ENCODE data around the gene CENPVL2. TPM values are rescaled to one million over a fixed set of nuclear protein-coding genes. Genes with fewer than 3 reads are reported as not detected.
"Not testable (repeated sequence)": the region's sequence is repeated elsewhere in the genome, so short reads cannot be mapped to it uniquely, and the experiment has no call there.

Gene CENPVL2
- total RNA-seq (not detected), polyA plus RNA-seq (not detected), total RNA-seq (0 reads per million in 6 experiments)

DNA sequence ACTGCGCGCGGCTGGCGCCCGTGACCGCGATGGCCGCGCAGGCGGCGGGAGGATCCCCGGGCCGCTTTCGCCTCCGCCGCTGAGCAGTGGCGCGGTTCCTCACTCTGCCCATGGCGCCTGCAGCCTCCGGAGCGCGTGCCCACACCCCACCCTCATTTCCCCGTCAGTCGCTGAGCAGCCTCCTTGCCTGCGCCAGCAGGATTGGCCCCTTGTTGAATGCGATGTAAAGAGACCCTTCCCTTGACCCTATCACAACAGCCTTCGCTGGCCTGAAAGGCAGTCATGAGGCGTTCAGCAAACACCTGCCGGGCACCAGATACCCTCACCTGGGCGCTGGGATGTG is at the start of gene CENPVL2:
Gene CENPVL2 (minus strand): TSS at position 112 of the 343 bp plus-strand sequence. CDS start 0 bp downstream, at position 112.
- ATAC-seq, H3K36me3 Mint-ChIP-seq, H3K4me3 Mint-ChIP-seq, H3K27ac Mint-ChIP-seq, DNase-seq, POLR2A ChIA-PET, H3K27me3 Mint-ChIP-seq, H3K9me3 Mint-ChIP-seq, H3K4me1 Mint-ChIP-seq: not testable (repeated sequence)

DNA sequence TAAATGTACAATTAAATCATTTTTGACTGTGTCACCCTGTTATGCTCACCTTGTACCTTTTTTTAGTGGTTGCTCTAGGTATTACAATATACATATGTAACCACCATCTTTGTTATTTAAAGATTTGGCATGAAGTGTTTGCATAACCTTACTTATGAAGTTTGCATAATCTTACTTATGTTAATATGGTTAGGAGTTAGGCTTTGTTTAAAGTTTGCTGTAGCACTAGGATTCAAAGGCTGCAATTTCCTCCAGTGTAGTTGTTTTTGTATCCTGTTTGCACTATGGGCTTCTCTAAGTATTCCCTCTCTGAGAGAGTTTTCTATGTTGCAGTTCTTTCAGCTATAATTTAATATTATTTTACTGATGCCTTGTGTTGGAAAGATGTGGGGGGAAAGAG is 45.6 kb upstream of the CENPVL2 start:
- POLR2A ChIA-PET: no interaction called here
- no peak overlapping the region for H3K4me3 Mint-ChIP-seq
- DNase-seq (no peak), ATAC-seq (no peak)
- H3K27me3 Mint-ChIP-seq: peaks cover 1 to 8% (median 6%) of the 10 kb centered on the region in 5 donors
- H3K9me3 Mint-ChIP-seq: peaks cover 0 to 2% (median 0%) of the 10 kb centered on the region in 9 donors
- no peaks in the 10 kb centered on the region for H3K36me3 Mint-ChIP-seq
- H3K4me1 Mint-ChIP-seq: no peaks in the 10 kb centered on the region
- H3K27ac Mint-ChIP-seq: no peak overlapping the region

DNA sequence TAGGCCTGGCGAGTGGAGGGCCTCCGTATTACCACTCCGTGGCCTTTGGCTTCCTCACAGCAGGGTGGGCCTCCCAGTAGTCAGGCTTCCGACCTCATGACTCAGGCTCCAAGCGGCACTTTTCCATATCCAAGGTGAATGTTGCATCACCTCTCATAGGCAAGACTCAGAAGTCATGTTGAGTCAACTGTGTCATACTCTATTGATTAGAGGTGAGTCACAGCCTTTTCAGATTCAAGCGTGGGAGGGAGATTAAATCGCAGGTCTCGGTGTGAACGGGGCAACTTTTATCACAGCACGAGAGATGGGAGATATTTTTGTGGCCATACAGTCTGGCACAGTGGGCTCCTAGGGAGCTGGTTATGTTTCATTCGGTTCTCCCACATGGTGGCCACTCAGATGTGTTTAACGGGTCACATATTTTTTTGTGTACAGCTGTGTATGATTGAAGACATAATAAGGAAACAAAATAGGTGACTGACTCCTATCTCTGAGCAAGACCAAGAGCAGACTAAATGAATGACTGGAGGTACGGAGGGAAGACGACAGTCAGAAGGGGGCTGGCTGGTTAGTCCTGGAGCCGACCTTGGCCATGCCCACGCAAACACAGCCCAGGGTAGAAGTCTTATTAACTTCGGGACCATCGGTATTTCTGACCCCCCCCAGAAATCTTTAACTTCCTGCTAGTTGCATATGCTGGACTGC is 30.5 kb upstream of the CENPVL2 start:
- H3K9me3 Mint-ChIP-seq, ATAC-seq, H3K4me3 Mint-ChIP-seq, H3K27me3 Mint-ChIP-seq, H3K36me3 Mint-ChIP-seq, POLR2A ChIA-PET, DNase-seq, H3K4me1 Mint-ChIP-seq, H3K27ac Mint-ChIP-seq: not testable (repeated sequence)

GRCh38 chrX:51710277-51711164 is 27.9 kb upstream of the CENPVL2 start, which contains the start of gene CENPVL1:
CENPVL1 (plus strand) TSS chrX:51710512; CDS start chrX:51710512, 0 bp downstream.
- H3K27me3 Mint-ChIP-seq, POLR2A ChIA-PET, H3K4me1 Mint-ChIP-seq, H3K9me3 Mint-ChIP-seq, ATAC-seq, DNase-seq, H3K4me3 Mint-ChIP-seq, H3K36me3 Mint-ChIP-seq, H3K27ac Mint-ChIP-seq: not testable (repeated sequence)

GRCh38 chrX:51697397-51697796 is 14.8 kb upstream of the CENPVL2 start:
- DNase-seq (no peak), ATAC-seq (no peak)
- Mint-ChIP-seq H3K36me3 (no peaks in the 10 kb centered on the region), H3K27ac (no peak overlapping the region), H3K27me3 (peaks cover 6 to 19% (median 9%) of the 10 kb centered on the region in 5 donors), H3K9me3 (no peaks in the 10 kb centered on the region), H3K4me1 (no peaks in the 10 kb centered on the region), H3K4me3 (no peak overlapping the region)
- POLR2A ChIA-PET: no interaction called here

DNA sequence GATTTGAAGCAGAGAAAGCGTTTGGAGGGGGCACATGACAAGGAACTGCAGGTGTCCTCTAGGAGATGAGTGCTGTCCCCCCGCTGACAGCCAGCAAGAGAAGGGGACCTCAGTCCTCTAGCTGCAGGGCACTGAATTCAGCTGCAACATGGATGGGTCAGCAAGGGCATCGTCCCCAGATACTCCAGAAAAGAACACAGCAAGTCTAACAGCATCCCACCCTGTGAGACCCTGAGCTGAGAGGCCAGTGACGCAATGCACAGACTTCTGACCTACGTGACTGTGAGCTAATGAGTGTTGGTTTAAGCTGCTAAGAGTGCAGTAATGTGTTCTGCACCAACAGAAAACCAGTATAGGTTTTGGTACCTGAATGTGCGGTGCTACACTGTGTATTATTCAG is 11.6 kb upstream of the CENPVL2 start:
- peaks cover 5 to 19% (median 6%) of the 10 kb centered on the region in 5 donors for H3K27me3 Mint-ChIP-seq
- H3K27ac Mint-ChIP-seq: peak overlapping the region in 1 of 10 donors; percentile 44
- no peaks in the 10 kb centered on the region for H3K9me3 Mint-ChIP-seq
- POLR2A ChIA-PET: no interaction called here
- H3K4me3 Mint-ChIP-seq: no peak overlapping the region
- no peak for ATAC-seq
- H3K4me1 Mint-ChIP-seq: no peaks in the 10 kb centered on the region
- no peak for DNase-seq
- no peaks in the 10 kb centered on the region for H3K36me3 Mint-ChIP-seq

DNA sequence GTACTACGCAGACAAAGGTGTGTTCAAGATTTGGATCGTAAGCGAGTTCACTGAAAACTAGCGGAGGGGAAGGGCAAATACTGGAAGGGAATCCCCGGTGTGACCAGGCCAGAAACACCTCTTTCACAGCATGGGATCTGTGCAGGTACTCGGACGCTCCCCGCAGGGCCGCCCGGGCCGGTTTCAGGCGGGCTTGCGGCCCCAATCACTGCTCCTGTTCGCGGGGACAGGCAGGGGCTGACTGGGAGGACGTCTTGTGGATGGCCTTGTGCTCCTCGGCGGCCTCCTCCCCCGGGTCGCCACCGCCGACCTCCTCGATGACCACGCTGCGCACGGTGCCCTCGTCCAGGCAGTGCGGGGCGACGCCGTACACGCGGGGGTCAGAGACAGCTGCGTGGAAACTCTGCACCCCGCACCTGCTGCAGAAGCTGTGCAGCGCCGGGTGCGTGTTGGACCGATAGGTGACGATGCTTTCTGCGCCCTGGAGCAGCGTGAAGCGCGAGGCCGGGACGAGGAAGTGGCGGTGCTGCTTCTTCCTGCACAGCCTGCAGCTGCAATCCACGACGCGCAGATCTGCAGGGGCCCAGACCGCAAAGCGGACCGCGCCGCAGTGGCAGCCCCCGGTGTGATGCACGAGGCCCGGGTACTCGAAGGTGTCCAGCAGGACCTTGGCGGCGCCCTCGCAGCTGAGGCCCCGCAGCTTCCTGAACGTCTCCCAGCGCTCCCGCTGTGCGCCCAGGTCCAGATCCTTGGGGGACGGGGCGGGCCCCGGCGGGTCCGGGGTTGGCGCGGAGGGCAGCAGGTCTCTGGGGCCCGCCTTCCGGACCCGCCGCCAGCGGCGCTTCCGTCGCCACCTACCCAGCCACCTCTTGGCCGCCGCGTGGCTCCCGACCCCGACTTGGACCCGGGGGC is 567 bp downstream of the CENPVL2 start:
- H3K27me3 Mint-ChIP-seq, H3K9me3 Mint-ChIP-seq, ATAC-seq, DNase-seq, H3K4me1 Mint-ChIP-seq, POLR2A ChIA-PET, H3K4me3 Mint-ChIP-seq, H3K27ac Mint-ChIP-seq, H3K36me3 Mint-ChIP-seq: not testable (repeated sequence)

DNA sequence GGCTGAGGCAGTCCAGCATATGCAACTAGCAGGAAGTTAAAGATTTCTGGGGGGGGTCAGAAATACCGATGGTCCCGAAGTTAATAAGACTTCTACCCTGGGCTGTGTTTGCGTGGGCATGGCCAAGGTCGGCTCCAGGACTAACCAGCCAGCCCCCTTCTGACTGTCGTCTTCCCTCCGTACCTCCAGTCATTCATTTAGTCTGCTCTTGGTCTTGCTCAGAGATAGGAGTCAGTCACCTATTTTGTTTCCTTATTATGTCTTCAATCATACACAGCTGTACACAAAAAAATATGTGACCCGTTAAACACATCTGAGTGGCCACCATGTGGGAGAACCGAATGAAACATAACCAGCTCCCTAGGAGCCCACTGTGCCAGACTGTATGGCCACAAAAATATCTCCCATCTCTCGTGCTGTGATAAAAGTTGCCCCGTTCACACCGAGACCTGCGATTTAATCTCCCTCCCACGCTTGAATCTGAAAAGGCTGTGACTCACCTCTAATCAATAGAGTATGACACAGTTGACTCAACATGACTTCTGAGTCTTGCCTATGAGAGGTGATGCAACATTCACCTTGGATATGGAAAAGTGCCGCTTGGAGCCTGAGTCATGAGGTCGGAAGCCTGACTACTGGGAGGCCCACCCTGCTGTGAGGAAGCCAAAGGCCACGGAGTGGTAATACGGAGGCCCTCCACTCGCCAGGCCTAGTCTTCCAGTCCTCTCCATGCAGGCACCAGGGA is 2.8 kb downstream of the CENPVL2 start:
- H3K36me3 Mint-ChIP-seq, H3K4me3 Mint-ChIP-seq, H3K9me3 Mint-ChIP-seq, H3K27ac Mint-ChIP-seq, ATAC-seq, H3K4me1 Mint-ChIP-seq, DNase-seq, POLR2A ChIA-PET, H3K27me3 Mint-ChIP-seq: not testable (repeated sequence)

GRCh38 chrX:51665981-51666380 is 16.6 kb downstream of the CENPVL2 start:
- Mint-ChIP-seq H3K27ac (no peak overlapping the region), H3K9me3 (no peaks in the 10 kb centered on the region), H3K4me1 (peaks cover 0 to 2% (median under 1%) of the 10 kb centered on the region in 4 donors), H3K27me3 (peaks cover 0 to 3% (median 0%) of the 10 kb centered on the region in 5 donors), H3K4me3 (no peak overlapping the region), H3K36me3 (no peaks in the 10 kb centered on the region)
- DNase-seq (no peak), ATAC-seq (no peak)
- POLR2A ChIA-PET: no interaction called here

- no peak overlapping the region for H3K27ac Mint-ChIP-seq
- DNase-seq: no peak
- ATAC-seq: no peak
- H3K36me3 Mint-ChIP-seq: no peaks in the 10 kb centered on the region
- H3K27me3 Mint-ChIP-seq: peaks cover 4 to 36% (median 11%) of the 10 kb centered on the region in 5 donors
- POLR2A ChIA-PET: no interaction called here
- H3K4me3 Mint-ChIP-seq: no peak overlapping the region
- peaks cover 0 to 2% (median under 1%) of the 10 kb centered on the region in 4 donors for H3K4me1 Mint-ChIP-seq
- H3K9me3 Mint-ChIP-seq: no peaks in the 10 kb centered on the region
Observed at GRCh38 chrX:51643377-51643776, 39.3 kb downstream of the CENPVL2 start.

- Mint-ChIP-seq H3K27ac (no peak overlapping the region), H3K9me3 (no peaks in the 10 kb centered on the region), H3K4me3 (no peak overlapping the region), H3K4me1 (peaks cover 0 to 2% (median under 1%) of the 10 kb centered on the region in 4 donors), H3K27me3 (peaks cover 7 to 48% (median 12%) of the 10 kb centered on the region in 5 donors), H3K36me3 (no peaks in the 10 kb centered on the region)
- ATAC-seq: peak in 1 of 2 donors; percentile 47
- POLR2A ChIA-PET: no interaction called here
- peak in 4 of 10 donors; percentile 0 to 21 (median 11) for DNase-seq
Observed at GRCh38 chrX:51641421-51642021, 41.1 kb downstream of the CENPVL2 start.

DNA sequence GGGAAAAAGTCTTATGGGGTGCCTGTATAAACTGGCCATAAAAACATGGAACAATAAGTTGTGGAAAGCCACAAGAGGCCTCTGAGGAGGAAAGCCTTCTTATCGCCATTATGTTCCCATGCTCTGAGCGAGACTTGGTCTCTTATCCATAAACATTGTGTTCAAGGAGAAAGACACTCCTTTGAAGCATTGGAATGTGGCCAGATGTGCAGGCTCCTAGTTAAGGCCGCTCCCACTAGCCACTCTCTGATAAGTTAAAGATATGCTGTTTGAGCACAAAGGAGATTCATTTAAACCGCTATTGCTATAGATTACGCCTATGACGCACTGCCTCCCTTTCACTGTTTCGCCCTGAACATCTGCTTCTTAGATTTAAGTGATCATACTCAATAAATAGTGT is 46.1 kb downstream of the CENPVL2 start:
- POLR2A ChIA-PET, H3K27ac Mint-ChIP-seq, H3K4me3 Mint-ChIP-seq, H3K9me3 Mint-ChIP-seq, ATAC-seq, H3K4me1 Mint-ChIP-seq, DNase-seq, H3K36me3 Mint-ChIP-seq: not testable (repeated sequence)
- peaks cover 7 to 49% (median 11%) of the 10 kb centered on the region in 5 donors for H3K27me3 Mint-ChIP-seq

Measured in naive thymus-derived CD8-positive, alpha-beta T cell (primary cell).